KMS-11 (cell line): ENCODE measurements around the gene TMEM242.
A peak's percentile ranks its signal among the peaks of the same experiment; 100 is the strongest.

Source experiments
- H2AFZ ChIP-seq: fragments of 200-600 bp; sonication (generic); 2 replicates; pipeline ENCODE4 v1.6.1; 2016; ENCODE audit warnings: antibody characterized with exemption, mixed run types, low read depth
- H3K27ac ChIP-seq: fragments of 200-600 bp; sonication (generic); 2 replicates; pipeline ENCODE4 v1.6.1; 2016; ENCODE audit warnings: mild to moderate bottlenecking, mixed run types
- H3K27me3 ChIP-seq: fragments of 200-600 bp; sonication (generic); 2 replicates; pipeline ENCODE4 v1.6.1; 2017; ENCODE audit warnings: mild to moderate bottlenecking, low read depth, mixed run types, moderate library complexity; ENCODE audit not compliant: insufficient read depth
- H3K36me3 ChIP-seq: fragments of 200-600 bp; sonication (generic); 2 replicates; pipeline ENCODE4 v1.6.1; 2017; ENCODE audit warnings: mild to moderate bottlenecking, mixed run types; ENCODE audit not compliant: insufficient read depth
- H3K4me1 ChIP-seq: fragments of 200-600 bp; sonication (generic); 2 replicates; pipeline ENCODE4 v1.6.1; 2016; ENCODE audit warnings: mild to moderate bottlenecking, low read depth, mixed run types; ENCODE audit not compliant: poor library complexity, severe bottlenecking
- H3K4me2 ChIP-seq: fragments of 200-600 bp; sonication (generic); 2 replicates; pipeline ENCODE4 v1.7.0; 2016; ENCODE audit warnings: mild to moderate bottlenecking, mixed run types
- H3K4me3 ChIP-seq: fragments of 200-600 bp; sonication (generic); IDR thresholded peaks from 2 replicates; pipeline ENCODE4 v1.6.1; 2017; ENCODE audit warnings: low read depth, low read length, mixed read lengths; ENCODE audit not compliant: insufficient read depth
- H3K79me2 ChIP-seq: fragments of 200-600 bp; sonication (generic); 2 replicates; pipeline ENCODE4 v1.6.1; 2016; ENCODE audit warnings: low read depth, mixed run types; ENCODE audit not compliant: insufficient read depth
- H3K9ac ChIP-seq: fragments of 200-600 bp; sonication (generic); 2 replicates; pipeline ENCODE4 v1.6.1; 2016; ENCODE audit warnings: mild to moderate bottlenecking, mixed run types
- H4K20me1 ChIP-seq: fragments of 200-600 bp; sonication (generic); 2 replicates; pipeline ENCODE4 v1.6.1; 2016; ENCODE audit warnings: mild to moderate bottlenecking, mixed run types; ENCODE audit not compliant: insufficient read depth
- TF ChIP-seq, protein P1 (sequence below): fragments of 200-600 bp; sonication (generic); conservative IDR thresholded peaks from 2 replicates; pipeline ENCODE4 v1.6.1; 2017; ENCODE audit warnings: low read depth, mild to moderate bottlenecking, antibody characterized with exemption, low read length, moderate library complexity, mixed read lengths

The TMEM242 gene

DNA sequence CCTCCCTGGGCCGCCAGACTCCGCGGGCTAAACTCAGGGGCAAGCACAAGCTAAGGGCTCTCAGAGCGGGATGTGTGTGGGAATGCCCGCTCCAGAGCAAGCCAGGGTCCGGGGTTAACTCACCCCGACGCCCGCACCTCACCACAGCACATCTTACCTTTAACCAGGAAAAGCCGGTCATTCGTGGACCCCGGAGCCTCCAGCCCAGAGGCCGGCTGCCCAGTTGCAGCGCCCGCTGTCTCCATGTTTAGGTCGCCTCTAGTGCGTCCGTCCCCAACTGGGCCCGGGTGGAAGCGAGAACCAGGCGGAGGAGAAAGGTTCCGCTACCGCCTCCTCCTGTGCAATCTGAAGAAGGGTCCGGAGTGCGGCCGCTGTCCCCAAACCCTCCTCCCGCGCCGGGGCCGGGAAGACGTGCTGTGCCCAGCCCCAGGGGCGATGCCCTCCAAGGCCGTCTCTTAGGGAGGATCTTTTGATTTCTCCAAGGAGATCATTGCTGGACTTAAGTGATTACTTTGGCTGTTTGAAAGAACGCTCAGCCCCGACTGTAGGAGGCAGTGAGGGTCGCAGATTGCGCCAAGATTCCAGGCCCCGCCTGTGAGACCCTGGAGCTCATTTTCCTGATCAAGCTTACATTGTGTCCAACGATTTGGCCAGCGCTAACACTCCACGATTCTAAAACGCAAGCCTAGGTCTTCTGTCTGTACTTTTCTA, at the start of gene TMEM242:
TMEM242 (minus strand) TSS at position 265 of the 711 bp plus-strand sequence; CDS start at position 245, 20 bp downstream.
- peak within 1 kb of the TSS; percentile 51; the same call in 1 of the 2 replicates for H3K27ac ChIP-seq

DNA sequence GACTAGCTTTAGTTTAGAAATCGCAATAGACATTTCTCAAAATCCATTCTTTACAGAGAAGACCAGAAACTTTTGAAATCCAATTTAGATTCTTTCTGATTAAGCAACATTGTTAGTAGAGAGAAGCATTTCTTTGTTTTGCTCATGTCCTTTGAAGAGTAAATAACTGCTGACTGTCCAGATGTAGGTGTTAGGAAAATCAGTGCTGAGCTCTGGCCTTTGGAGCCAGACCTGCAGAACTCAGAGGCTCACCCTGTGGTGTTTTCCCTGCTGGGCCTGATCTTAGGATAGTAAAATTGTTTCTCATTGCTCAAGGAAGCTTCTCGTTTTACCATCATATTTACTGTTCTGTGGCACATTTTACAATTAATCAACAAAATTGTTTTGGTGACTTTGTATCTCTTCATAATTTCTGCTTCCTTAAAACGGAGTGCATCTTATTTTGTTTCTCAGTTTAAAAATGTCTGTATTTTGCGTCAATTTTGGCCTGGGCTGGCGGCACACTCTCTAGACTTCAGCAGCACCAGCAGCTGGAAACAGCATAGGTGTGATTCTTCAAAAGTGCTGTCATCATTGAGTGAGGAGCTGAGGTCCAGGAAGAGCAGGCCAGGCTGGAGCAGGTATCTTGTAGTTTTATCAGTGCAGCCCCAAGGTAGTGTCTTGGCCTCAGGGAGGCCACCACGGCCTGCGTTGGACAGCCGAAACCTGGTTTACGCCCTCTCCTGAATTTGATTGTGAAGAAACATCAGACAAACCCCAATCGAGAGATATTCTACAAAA, 49.4 kb upstream of the TMEM242 start:
- Histone ChIP-seq H3K9ac (no peak overlapping the region), H3K4me1 (peaks cover 22% of the 10 kb centered on the region), H3K4me3 (no peak overlapping the region), H3K79me2 (no peaks in the 10 kb centered on the region), H3K36me3 (no peaks in the 10 kb centered on the region), H3K27ac (no peak overlapping the region), H3K27me3 (peaks cover 27% of the 10 kb centered on the region), H3K4me2 (no peak overlapping the region), H4K20me1 (no peaks in the 10 kb centered on the region), H2AFZ (no peak overlapping the region)
- TF ChIP-seq, protein P1, sequence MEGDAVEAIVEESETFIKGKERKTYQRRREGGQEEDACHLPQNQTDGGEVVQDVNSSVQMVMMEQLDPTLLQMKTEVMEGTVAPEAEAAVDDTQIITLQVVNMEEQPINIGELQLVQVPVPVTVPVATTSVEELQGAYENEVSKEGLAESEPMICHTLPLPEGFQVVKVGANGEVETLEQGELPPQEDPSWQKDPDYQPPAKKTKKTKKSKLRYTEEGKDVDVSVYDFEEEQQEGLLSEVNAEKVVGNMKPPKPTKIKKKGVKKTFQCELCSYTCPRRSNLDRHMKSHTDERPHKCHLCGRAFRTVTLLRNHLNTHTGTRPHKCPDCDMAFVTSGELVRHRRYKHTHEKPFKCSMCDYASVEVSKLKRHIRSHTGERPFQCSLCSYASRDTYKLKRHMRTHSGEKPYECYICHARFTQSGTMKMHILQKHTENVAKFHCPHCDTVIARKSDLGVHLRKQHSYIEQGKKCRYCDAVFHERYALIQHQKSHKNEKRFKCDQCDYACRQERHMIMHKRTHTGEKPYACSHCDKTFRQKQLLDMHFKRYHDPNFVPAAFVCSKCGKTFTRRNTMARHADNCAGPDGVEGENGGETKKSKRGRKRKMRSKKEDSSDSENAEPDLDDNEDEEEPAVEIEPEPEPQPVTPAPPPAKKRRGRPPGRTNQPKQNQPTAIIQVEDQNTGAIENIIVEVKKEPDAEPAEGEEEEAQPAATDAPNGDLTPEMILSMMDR: no peak

More for the DNA sequence above, at the start of gene TMEM242:
- Histone ChIP-seq H2AFZ (peak within 1 kb of the TSS; percentile 97), H3K4me1 (peaks cover 31% of the 10 kb centered on the region), H3K4me2 (peak within 1 kb of the TSS; percentile 66), H3K9ac (peak within 1 kb of the TSS; percentile 70; the same call in 1 of the 2 replicates), H4K20me1 (no peaks in the 10 kb centered on the region), H3K36me3 (no peaks in the 10 kb centered on the region), H3K79me2 (no peaks in the 10 kb centered on the region), H3K27me3 (peaks cover 10% of the 10 kb centered on the region; the same call in 1 of the 2 replicates), H3K4me3 (no peak within 1 kb of the TSS)
- TF ChIP-seq, protein P1: peak; percentile 25; the same call in 1 of the 2 replicates

DNA sequence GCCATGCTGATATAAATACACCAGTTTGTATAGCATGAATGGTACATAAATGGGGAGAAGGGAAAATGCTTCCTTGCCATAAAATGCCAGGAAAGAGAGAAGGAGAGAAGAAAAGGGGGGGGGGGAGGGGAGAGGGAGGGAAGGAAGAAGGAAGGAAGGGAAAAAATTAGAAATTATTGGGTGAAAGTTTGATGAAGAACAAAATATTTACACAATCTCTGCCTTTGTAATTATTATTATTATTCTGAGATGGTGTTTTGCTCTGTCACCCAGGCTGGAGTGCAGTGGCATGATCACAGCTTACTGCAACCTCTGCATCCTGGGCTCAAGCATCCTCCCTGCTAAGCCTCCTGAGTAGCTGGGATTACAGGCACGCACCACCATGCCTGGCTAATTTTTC, 47.4 kb upstream of the TMEM242 start:
- Histone ChIP-seq H3K4me1 (peaks cover 22% of the 10 kb centered on the region), H3K79me2 (no peaks in the 10 kb centered on the region), H3K9ac (no peak overlapping the region), H3K36me3 (no peaks in the 10 kb centered on the region), H3K27ac (no peak overlapping the region), H3K4me3 (no peak overlapping the region), H3K4me2 (no peak overlapping the region), H4K20me1 (no peaks in the 10 kb centered on the region), H2AFZ (no peak overlapping the region), H3K27me3 (peaks cover 34% of the 10 kb centered on the region)
- TF ChIP-seq, protein P1: no peak

DNA sequence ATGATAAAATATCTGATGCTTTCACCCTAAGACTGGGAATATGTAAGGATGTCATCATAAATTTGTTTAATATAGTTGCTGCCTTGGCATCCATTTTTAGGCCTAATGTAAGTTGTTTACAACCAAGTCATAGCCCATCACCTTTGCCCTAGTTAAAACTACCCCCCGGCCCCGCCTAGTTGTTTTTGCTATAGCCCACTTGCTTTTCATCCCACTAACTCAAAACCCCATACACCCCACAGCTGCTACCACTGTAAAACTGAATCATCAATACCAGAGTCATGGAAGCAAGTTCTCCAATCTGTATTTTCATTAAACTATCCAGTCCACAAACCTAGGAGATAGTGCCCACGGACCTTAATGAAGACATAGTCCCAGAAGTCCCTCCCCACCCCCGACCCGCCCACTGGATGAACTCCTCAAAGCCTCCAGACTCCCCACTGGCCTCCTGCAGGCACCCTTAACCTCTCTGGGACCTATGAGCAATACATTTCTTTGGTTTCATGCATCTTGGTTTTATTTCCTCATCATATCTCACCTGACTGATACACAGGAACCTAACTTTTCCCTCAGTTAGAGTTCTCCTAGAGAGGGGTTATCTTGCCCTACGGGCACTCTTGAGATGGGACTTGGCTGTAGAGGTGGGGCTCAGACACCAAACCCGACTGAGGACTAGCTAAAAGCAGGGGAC, 45.2 kb upstream of the TMEM242 start:
- Histone ChIP-seq H3K79me2 (no peaks in the 10 kb centered on the region), H3K27me3 (peaks cover 34% of the 10 kb centered on the region), H4K20me1 (no peaks in the 10 kb centered on the region), H3K4me2 (no peak overlapping the region; the same call in 1 of the 2 replicates), H3K9ac (no peak overlapping the region), H3K4me1 (peaks cover 22% of the 10 kb centered on the region), H3K4me3 (no peak overlapping the region), H3K36me3 (no peaks in the 10 kb centered on the region), H2AFZ (no peak overlapping the region), H3K27ac (no peak overlapping the region)
- TF ChIP-seq, protein P1: no peak
